Stromal cell of bone marrow (primary cell): Measurements from ENCODE around the gene MXD4.
"Not testable (repeated sequence)": the region's sequence is repeated elsewhere in the genome, so short reads cannot be mapped to it uniquely, and the experiment has no call there.

Experiments used
- DNase-seq: peaks from one replicate; pipeline ENCODE4 v3.0.0-alpha.2; 2012; ENCODE audit warnings: low read depth

Gene MXD4

GRCh38 chr4:2219233-2219760 is 42.6 kb downstream of the MXD4 start:
- no peak for DNase-seq

- no peak for DNase-seq
Measured at GRCh38 chr4:2218436-2218835, 43.5 kb downstream of the MXD4 start.

DNA sequence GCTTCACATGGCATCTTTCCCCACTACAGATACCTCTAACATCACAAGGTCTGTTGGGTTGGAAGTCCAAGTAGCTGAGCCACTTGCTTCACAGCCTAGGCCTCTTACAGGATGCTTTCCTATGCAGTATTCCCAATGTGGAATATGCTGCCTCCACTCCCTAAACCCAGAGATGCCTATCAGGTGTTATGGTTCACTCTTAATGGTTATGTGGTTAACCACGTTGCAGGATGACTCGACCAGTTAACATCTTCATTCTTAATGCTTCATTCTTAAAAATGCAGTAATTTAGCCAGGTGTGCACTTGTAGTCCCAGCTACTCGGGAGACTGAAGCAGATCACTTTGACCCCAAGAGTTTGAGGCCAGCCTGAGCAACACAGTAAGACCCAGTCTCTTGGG is 44.2 kb downstream of the MXD4 start:
- DNase-seq, result no peak

- no peak for DNase-seq
Measured at GRCh38 chr4:2212831-2213230, 49.1 kb downstream of the MXD4 start.

GRCh38 chr4:2202789-2203188 is 59.1 kb downstream of the MXD4 start:
- not testable (repeated sequence) for DNase-seq
